Measurements from ENCODE around the gene ELAPOR2.

ELAPOR2 gene

DNA sequence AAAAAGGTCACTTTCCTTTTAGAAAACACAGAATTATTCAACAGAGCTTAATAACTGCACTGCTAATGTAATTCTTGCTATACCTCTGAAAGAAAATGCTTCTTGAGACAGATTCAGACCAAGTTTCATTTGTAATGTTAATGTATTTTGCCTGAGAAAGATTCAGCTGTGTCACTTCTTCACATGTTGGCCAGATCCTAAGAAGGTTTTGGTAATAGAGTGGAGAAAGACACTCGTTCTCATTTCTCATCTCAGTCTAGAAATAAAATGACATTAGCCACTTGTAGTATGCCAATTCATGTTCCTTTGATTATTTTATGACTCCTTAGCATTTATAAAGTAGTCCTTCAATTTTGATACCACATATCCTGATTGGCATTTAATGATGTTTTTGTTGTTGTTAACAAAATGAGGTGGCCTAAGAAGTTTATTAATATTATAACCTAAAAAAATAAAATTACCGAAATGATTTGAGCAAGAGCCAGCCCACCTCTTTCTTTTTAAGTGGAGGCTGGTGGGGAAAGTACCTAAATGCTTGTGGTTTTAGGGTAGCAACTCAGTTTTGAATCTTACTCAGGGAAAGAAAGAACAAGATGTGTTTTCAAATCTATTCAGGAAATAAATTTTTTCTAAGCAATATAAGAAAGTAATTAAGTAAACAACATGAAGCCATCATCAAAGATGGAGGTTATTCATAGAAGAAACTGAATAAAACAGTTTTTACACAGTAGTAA lies 16.4 kb upstream of the ELAPOR2 start:
- no peak for DNase-seq
- Histone ChIP-seq H3K36me3 (no peaks in the 10 kb centered on the region), H3K9me3 (no peaks in the 10 kb centered on the region), H3K4me1 (no peaks in the 10 kb centered on the region), H3K4me3 (no peak overlapping the region), H3K27ac (no peak overlapping the region), H3K27me3 (no peaks in the 10 kb centered on the region)
- intact Hi-C loops (cut with DNase I; ENCODE audit: low total_unique reads): no loop called here
- TF ChIP-seq, protein P1, sequence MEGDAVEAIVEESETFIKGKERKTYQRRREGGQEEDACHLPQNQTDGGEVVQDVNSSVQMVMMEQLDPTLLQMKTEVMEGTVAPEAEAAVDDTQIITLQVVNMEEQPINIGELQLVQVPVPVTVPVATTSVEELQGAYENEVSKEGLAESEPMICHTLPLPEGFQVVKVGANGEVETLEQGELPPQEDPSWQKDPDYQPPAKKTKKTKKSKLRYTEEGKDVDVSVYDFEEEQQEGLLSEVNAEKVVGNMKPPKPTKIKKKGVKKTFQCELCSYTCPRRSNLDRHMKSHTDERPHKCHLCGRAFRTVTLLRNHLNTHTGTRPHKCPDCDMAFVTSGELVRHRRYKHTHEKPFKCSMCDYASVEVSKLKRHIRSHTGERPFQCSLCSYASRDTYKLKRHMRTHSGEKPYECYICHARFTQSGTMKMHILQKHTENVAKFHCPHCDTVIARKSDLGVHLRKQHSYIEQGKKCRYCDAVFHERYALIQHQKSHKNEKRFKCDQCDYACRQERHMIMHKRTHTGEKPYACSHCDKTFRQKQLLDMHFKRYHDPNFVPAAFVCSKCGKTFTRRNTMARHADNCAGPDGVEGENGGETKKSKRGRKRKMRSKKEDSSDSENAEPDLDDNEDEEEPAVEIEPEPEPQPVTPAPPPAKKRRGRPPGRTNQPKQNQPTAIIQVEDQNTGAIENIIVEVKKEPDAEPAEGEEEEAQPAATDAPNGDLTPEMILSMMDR (IDR thresholded peaks at IDR 0.05): no peak

- H3K27me3 ChIP-seq: no peaks in the 10 kb centered on the region
- intact Hi-C loops (cut with DNase I; ENCODE audit: low total_unique reads): no loop called here
- no peak overlapping the region for H3K27ac ChIP-seq
- H3K9me3 ChIP-seq: no peaks in the 10 kb centered on the region
- no peak overlapping the region for H3K4me3 ChIP-seq
- TF ChIP-seq, protein P1 (IDR thresholded peaks at IDR 0.05): no peak
- no peaks in the 10 kb centered on the region for H3K4me1 ChIP-seq
- no peaks in the 10 kb centered on the region for H3K36me3 ChIP-seq
- DNase-seq: no peak
Measured at GRCh38 chr7:87067788-87068187, 8.3 kb upstream of the ELAPOR2 start.

DNA sequence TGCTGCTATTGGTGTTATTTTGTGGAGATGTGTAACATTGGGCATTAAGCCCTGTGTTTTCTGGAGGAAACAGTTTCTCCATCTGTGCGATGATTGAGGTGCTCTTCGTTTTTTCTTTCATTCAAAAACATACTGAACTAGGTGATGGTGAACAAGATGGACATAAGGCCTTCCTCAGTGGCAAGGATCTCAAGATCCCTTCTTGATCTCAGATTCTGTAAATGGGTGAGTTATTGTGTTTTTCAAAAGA lies 759 bp upstream of the ELAPOR2 start:
- peak overlapping the region; percentile 53 to 63 for H3K27ac ChIP-seq
- no peaks in the 10 kb centered on the region for H3K36me3 ChIP-seq
- no peak for DNase-seq
- H3K9me3 ChIP-seq: no peaks in the 10 kb centered on the region
- H3K4me3 ChIP-seq: peak overlapping the region; percentile 65 to 73
- intact Hi-C loops (cut with DNase I; ENCODE audit: low total_unique reads): no loop called here
- H3K4me1 ChIP-seq: peaks cover 0 to 12% (median 6%) of the 10 kb centered on the region in 4 donors
- no peaks in the 10 kb centered on the region for H3K27me3 ChIP-seq
- TF ChIP-seq, protein P1 (IDR thresholded peaks at IDR 0.05): no peak

DNA sequence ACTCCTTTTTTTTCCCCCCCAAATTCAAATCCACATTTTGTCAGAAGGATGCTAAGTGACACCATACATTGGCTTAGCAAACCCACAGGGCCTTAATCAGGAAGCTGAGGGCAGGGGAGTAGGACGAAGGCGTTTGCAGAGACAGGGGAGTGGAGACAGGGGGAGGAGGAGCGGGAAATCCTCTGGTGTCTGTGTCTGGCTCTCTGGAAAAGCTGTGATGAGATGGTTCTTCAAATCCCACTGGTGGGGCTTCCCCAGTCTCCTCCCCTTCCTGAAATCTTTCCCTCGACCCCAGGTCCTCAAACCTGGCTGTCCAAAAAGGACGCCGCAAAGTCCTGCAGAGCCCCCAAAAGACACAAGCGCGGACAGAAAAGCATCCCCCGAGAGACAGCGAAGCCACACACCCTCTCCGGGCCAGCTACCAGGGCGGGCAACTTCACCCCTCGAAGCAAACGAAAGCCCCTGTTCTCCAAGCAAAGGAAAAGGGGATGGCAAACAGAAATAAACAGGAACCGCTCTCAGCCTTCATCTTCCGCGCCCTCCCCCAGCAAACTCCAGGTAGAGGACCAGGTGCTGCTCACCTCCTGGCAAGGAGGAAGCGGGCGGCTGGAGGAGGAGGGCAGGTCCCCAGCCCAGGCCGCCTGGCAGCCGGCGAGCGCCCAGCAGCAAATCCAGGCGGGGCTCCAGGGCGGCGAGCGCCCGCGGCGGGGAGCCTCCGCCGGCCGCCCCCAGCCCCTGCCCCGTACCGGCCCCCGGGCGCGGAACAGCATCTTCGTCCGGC lies 520 bp downstream of the ELAPOR2 start:
- intact Hi-C loops (cut with DNase I; ENCODE audit: low total_unique reads): loop anchor here (5.0 to 10.0 kb wide), 2 partner anchors 93 to 176 kb away; partner anchors contain the start of gene DMTF1
- Histone ChIP-seq H3K36me3 (no peaks in the 10 kb centered on the region), H3K27ac (peak overlapping the region; percentile 66 to 67), H3K9me3 (no peaks in the 10 kb centered on the region), H3K4me1 (peaks cover 0 to 12% (median 6%) of the 10 kb centered on the region in 4 donors), H3K27me3 (no peaks in the 10 kb centered on the region), H3K4me3 (peak overlapping the region; percentile 65 to 73)
- TF ChIP-seq, protein P1 (IDR thresholded peaks at IDR 0.05): no peak
- DNase-seq: no peak

GRCh38 chr7:87057210-87057609 lies 2.2 kb downstream of the ELAPOR2 start:
- DNase-seq: no peak
- H3K4me1 ChIP-seq: peaks cover 0 to 12% (median 6%) of the 10 kb centered on the region in 4 donors
- H3K36me3 ChIP-seq: no peaks in the 10 kb centered on the region
- no peaks in the 10 kb centered on the region for H3K9me3 ChIP-seq
- TF ChIP-seq, protein P1 (IDR thresholded peaks at IDR 0.05): no peak
- intact Hi-C loops (cut with DNase I; ENCODE audit: low total_unique reads): loop anchor here (5.0 to 10.0 kb wide), 2 partner anchors 95 to 178 kb away; partner anchors contain the start of gene DMTF1
- H3K27me3 ChIP-seq: no peaks in the 10 kb centered on the region
- no peak overlapping the region for H3K27ac ChIP-seq
- no peak overlapping the region for H3K4me3 ChIP-seq
